Measurements from ENCODE around the gene TUBB4A.

DNA sequence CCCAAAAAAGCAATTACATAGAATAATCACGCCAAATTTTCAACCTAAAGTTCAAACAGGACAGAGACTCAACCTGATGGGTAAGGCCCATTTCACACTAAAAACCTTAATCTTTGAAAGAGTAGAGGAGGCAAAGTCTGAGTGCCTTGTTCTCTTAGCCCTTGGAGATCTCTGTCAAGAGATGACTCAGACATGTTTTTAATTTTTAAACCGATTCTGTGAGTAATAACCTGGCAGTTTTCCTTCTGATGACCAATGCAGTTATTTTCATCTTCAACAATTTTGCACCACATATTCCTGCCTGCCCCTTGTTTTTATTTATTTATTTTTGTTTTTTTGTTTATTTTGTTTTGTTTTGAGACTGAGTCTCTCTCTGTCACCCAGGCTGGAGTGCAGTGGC lies 17.2 kb upstream of the TUBB4A start:
- TF ChIP-seq CTCF (IDR thresholded peaks at IDR 0.05; ENCODE audit: low read depth, low read length) (no peak), EZH2phosphoT487 (IDR thresholded peaks at IDR 0.05; ENCODE audit: low read depth) (no peak)
